ENCODE results near the gene DDX18.

The DDX18 gene

DNA sequence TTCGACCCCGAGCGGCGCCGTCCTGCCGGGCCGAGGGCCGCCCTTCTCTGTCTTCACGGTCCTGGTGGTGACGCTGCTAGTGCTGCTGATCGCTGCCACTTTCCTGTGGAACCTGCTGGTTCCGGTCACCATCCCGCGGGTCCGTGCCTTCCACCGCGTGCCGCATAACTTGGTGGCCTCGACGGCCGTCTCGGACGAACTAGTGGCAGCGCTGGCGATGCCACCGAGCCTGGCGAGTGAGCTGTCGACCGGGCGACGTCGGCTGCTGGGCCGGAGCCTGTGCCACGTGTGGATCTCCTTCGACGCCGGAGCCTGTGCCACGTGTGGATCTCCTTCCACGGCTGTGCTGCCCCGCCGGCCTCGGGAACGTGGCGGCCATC, 45.0 kb downstream of the DDX18 start:
- DNase-seq (ENCODE audit: insufficient read length, low spot score) (no peak), FAIRE-seq (no peak)
- TF ChIP-seq, protein P1, sequence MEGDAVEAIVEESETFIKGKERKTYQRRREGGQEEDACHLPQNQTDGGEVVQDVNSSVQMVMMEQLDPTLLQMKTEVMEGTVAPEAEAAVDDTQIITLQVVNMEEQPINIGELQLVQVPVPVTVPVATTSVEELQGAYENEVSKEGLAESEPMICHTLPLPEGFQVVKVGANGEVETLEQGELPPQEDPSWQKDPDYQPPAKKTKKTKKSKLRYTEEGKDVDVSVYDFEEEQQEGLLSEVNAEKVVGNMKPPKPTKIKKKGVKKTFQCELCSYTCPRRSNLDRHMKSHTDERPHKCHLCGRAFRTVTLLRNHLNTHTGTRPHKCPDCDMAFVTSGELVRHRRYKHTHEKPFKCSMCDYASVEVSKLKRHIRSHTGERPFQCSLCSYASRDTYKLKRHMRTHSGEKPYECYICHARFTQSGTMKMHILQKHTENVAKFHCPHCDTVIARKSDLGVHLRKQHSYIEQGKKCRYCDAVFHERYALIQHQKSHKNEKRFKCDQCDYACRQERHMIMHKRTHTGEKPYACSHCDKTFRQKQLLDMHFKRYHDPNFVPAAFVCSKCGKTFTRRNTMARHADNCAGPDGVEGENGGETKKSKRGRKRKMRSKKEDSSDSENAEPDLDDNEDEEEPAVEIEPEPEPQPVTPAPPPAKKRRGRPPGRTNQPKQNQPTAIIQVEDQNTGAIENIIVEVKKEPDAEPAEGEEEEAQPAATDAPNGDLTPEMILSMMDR (IDR thresholded peaks at IDR 0.05; ENCODE audit: insufficient read depth, missing control alignments) = no peak

DNA sequence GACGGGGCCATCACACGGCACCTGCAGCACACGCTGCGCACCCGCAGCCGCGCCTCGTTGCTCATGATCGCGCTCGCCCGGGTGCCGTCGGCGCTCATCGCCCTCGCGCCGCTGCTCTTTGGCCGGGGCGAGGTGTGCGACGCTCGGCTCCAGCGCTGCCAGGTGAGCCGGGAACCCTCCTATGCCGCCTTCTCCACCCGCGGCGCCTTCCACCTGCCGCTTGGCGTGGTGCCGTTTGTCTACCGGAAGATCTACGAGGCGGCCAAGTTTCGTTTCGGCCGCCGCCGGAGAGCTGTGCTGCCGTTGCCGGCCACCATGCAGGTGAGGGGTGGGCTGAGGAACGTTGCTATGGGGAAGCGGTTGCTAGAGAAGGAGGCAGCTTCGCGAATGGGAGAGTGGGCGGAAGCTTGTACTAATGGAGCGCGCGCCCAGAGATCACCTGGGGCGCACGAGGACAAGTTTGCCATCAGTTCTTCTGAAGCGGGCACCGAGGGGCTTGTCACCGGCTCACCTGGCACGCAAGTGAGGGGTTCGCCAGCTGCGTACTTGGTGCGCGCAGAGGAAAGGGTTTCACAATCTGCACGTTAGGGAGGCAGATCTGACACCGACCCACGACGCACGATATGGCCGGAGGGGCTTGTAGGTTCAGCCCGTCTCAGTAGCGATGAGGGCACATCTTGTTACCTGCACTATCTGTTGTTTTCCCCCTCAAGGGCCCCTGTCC, 45.6 kb downstream of the DDX18 start:
- TF ChIP-seq, protein P1 (IDR thresholded peaks at IDR 0.05; ENCODE audit: insufficient read depth, missing control alignments) = no peak
- no peak for FAIRE-seq

DNA sequence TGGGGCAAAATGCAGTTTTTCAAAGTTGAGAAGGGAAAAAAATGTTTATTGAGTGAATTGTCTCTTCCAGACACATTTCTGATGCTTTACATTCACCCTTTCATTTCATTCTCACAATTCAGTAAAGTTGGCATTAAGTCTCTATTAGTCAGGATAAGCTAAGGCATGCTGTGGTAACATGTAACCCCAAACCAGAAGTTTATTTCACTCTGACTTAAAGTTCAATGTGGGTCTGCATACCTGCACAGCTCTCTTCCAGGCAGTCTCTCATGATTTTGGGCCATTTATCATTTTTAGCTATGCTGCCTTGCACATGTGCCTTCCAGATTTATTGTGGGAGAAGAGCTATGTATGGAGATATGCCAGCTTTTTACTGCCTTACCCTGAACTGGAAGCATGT, 48.0 kb downstream of the DDX18 start:
- TF ChIP-seq, protein P1 (IDR thresholded peaks at IDR 0.05; ENCODE audit: insufficient read depth, missing control alignments) = no peak
- DNase-seq (ENCODE audit: insufficient read length, low spot score) (no peak), FAIRE-seq (no peak)

More for the DNA sequence above, 45.6 kb downstream of the DDX18 start:
- DNase-seq (ENCODE audit: insufficient read length, low spot score) = no peak

DNA sequence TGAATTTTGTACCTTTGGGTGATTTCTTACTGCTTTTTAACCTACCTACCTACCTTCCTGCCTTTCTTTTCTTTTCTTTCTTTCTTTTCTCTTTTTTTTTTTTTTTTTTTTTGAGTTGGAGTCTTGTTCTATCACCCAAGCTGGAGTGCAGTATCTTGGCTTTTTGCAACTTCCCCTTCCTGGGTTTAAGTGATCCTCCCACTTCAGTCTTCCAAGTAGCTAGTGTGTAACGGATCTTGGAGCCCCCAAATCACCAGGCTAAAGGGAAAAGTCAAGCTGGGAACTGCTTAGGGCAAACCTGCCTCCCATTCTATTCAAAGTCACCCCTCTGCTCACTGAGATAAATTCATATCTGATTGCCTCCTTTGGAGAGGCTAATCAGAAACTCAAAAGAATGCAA, 61.3 kb downstream of the DDX18 start:
- FAIRE-seq (no peak), DNase-seq (ENCODE audit: insufficient read length, low spot score) (no peak)
- TF ChIP-seq, protein P1 (IDR thresholded peaks at IDR 0.05; ENCODE audit: insufficient read depth, missing control alignments) = no peak

DNA sequence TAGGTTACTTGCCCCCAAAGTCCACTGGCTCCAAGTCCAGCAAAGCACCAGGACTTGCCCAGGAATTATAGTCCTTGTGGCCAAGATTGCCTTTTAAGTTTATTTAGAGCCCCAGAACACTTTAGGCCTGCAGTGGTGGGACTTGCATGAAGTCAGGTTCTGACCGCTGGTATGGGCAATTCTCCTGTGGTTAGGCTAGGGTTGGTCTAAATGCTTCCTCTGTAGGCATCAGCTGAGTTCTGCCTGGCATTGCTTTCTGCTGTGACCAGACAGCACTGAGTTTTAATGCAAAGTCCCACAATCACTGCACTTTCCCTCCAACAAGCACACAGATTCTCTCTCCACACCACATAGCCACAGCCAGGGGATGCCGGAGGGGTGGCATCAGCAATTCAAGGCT, 64.5 kb downstream of the DDX18 start:
- TF ChIP-seq, protein P1 (IDR thresholded peaks at IDR 0.05; ENCODE audit: insufficient read depth, missing control alignments) = no peak

More for the DNA sequence above, 64.5 kb downstream of the DDX18 start:
- FAIRE-seq (no peak), DNase-seq (ENCODE audit: insufficient read length, low spot score) (no peak)
